H1 (cell line): ENCODE data around the gene PKD2. TPM values are rescaled to one million over a fixed set of nuclear protein-coding genes. Genes with fewer than 3 reads are reported as not detected.

ENCODE experiments used
- CTCF ChIA-PET: fragments of 300-600 bp; sonication (Branson Sonifier 250); formaldehyde crosslinking; loops from one replicate; lab custom pipeline; 2021; ENCODE audit not compliant: partially characterized antibody; lab: Charles Lee
- POLR2A ChIA-PET: fragments of 300-600 bp; sonication (Branson Sonifier 250); formaldehyde crosslinking; loops from one replicate; lab custom pipeline; 2021; ENCODE audit warnings: inconsistent platforms; ENCODE audit not compliant: partially characterized antibody; lab: Charles Lee
- DNase-seq, 2 experiments: peaks; one replicate each; pipeline versions ENCODE4 v3.0.0 to v3.0.0-alpha.2; 2010 to 2022; ENCODE audit warnings: low spot score in 2 of 2, low read depth in 1 of 2, mixed read lengths in 1 of 2
- FAIRE-seq: peaks from 2 replicates; lab custom pipeline; 2011; peaks lifted over from hg19 to GRCh38; lab: Jason Lieb, UNC
- H2AFZ ChIP-seq: 2 replicates; pipeline ENCODE4 v1.8.1; 2012; ENCODE audit warnings: low read length, inconsistent platforms
- H2AK5ac ChIP-seq: 2 replicates; pipeline ENCODE4 v1.6.1; 2013; ENCODE audit warnings: low read depth, low read length
- H2BK120ac ChIP-seq: replicated peaks from 2 replicates; pipeline ENCODE3; 2013; ENCODE audit warnings: low read depth, low read length, inconsistent platforms
- H2BK12ac ChIP-seq: 2 replicates; pipeline ENCODE4 v1.6.1; 2013; ENCODE audit warnings: low read depth, low read length
- H2BK15ac ChIP-seq: 2 replicates; pipeline ENCODE4 v1.6.1; 2013; ENCODE audit warnings: low read length
- H2BK20ac ChIP-seq: 2 replicates; pipeline ENCODE4 v1.6.1; 2013; ENCODE audit warnings: low read length
- H2BK5ac ChIP-seq: 2 replicates; pipeline ENCODE4 v1.6.1; 2013; ENCODE audit warnings: low read depth, low read length
- H3K14ac ChIP-seq: 2 replicates; pipeline ENCODE4 v1.6.1; 2013; ENCODE audit warnings: inconsistent platforms; ENCODE audit not compliant: insufficient read length
- H3K18ac ChIP-seq: 2 replicates; pipeline ENCODE4 v1.6.1; 2013; ENCODE audit warnings: low read length; ENCODE audit errors: extremely low read depth
- H3K23ac ChIP-seq: 2 replicates; pipeline ENCODE4 v1.6.1; 2013; ENCODE audit warnings: inconsistent platforms; ENCODE audit not compliant: insufficient read length
- H3K23me2 ChIP-seq: 2 replicates; pipeline ENCODE4 v1.6.1; 2013; ENCODE audit warnings: low read depth, low read length
- H3K27ac ChIP-seq: 2 replicates; pipeline ENCODE4 v1.6.1; 2011; ENCODE audit warnings: low read depth, low read length, inconsistent platforms
- H3K27me3 ChIP-seq, 4 experiments: replicated peaks in 1 of 4; 1 replicate in 1 of 4; 2 replicates in 3 of 4; pipeline versions ENCODE4 v1.6.1 to v1.8.1; 2011 to 2013; ENCODE audit warnings: low read length in 3 of 4, mild to moderate bottlenecking in 3 of 4, inconsistent platforms in 2 of 4, mixed read lengths in 2 of 4, moderate library complexity in 1 of 4; ENCODE audit not compliant: control insufficient read depth in 3 of 4, insufficient read depth in 3 of 4; ENCODE audit errors: extremely low read depth in 1 of 4
- H3K36me3 ChIP-seq, 4 experiments: 2 replicates each; pipeline versions ENCODE4 v1.6.1 to v1.8.1; 2011 to 2013; ENCODE audit warnings: mild to moderate bottlenecking in 4 of 4, low read length in 3 of 4, moderate library complexity in 2 of 4, control low read depth in 1 of 4, inconsistent platforms in 1 of 4; ENCODE audit not compliant: insufficient read depth in 4 of 4, control insufficient read depth in 2 of 4
- H3K4ac ChIP-seq: replicated peaks from 2 replicates; pipeline ENCODE3; 2013; ENCODE audit warnings: low read length, low read depth, mixed read lengths, inconsistent platforms; ENCODE audit not compliant: insufficient read length
- H3K4me1 ChIP-seq, 4 experiments: replicated peaks in 1 of 4; 1 replicate in 1 of 4; 2 replicates in 3 of 4; pipeline versions ENCODE4 v1.6.1 to v1.8.1; 2011 to 2013; ENCODE audit warnings: low read length in 3 of 4, inconsistent platforms in 2 of 4, mixed read lengths in 1 of 4; ENCODE audit not compliant: insufficient read depth in 4 of 4, control insufficient read depth in 3 of 4
- H3K4me2 ChIP-seq, 2 experiments: 2 replicates each; pipeline versions ENCODE4 v1.6.1 to v1.8.1; 2011 to 2013; ENCODE audit warnings: low read depth in 2 of 2, low read length in 2 of 2, control low read depth in 1 of 2, inconsistent platforms in 1 of 2, mild to moderate bottlenecking in 1 of 2; ENCODE audit not compliant: insufficient read depth in 1 of 2
- H3K4me3 ChIP-seq, 4 experiments: fragments of 200-600, 300-600 bp in 1 of 4; sonication (generic), shearing (Covaris generic), sonication (Bioruptor Twin) in 1 of 4; 2 replicates each; pipeline versions ENCODE4 v1.5.1 to v1.8.1; 2011 to 2016; ENCODE audit warnings: low read length in 4 of 4, low read depth in 3 of 4, control low read depth in 2 of 4, inconsistent platforms in 2 of 4, mild to moderate bottlenecking in 2 of 4, mixed read lengths in 1 of 4, moderate library complexity in 1 of 4; ENCODE audit not compliant: insufficient read depth in 2 of 4; ENCODE audit errors: extremely low read depth in 1 of 4
- H3K56ac ChIP-seq: replicated peaks from 2 replicates; pipeline ENCODE3; 2013; ENCODE audit warnings: low read depth, mild to moderate bottlenecking, mixed read lengths, low read length, inconsistent platforms; ENCODE audit not compliant: insufficient read length
- H3K79me1 ChIP-seq: 2 replicates; pipeline ENCODE4 v1.6.1; 2013; ENCODE audit warnings: low read depth, low read length, control low read depth
- H3K79me2 ChIP-seq, 2 experiments: 2 replicates each; pipeline versions ENCODE4 v1.6.1 to v1.8.1; 2012 to 2013; ENCODE audit warnings: low read length in 2 of 2, mild to moderate bottlenecking in 2 of 2, inconsistent platforms in 1 of 2; ENCODE audit not compliant: insufficient read depth in 2 of 2, control insufficient read depth in 1 of 2
- H3K9ac ChIP-seq, 4 experiments: replicated peaks in 1 of 4; 1 replicate in 1 of 4; 2 replicates in 3 of 4; pipeline versions ENCODE4 v1.6.1 to v1.8.1; 2011 to 2013; ENCODE audit warnings: low read depth in 3 of 4, low read length in 3 of 4, control low read depth in 2 of 4, mild to moderate bottlenecking in 2 of 4, moderate library complexity in 2 of 4, inconsistent platforms in 1 of 4; ENCODE audit errors: extremely low read depth in 1 of 4
- H3K9me3 ChIP-seq, 2 experiments: 2 replicates each; pipeline versions ENCODE4 v1.6.1 to v1.8.1; 2012 to 2013; ENCODE audit warnings: mild to moderate bottlenecking in 2 of 2, moderate library complexity in 2 of 2, control low read depth in 1 of 2, inconsistent platforms in 1 of 2, low read depth in 1 of 2, low read length in 1 of 2, mixed read lengths in 1 of 2; ENCODE audit not compliant: insufficient read depth in 2 of 2
- H4K20me1 ChIP-seq, 2 experiments: replicated peaks in 1 of 2; 2 replicates each; pipeline versions ENCODE3 to v1.8.1; 2011 to 2013; ENCODE audit warnings: inconsistent platforms in 2 of 2, low read length in 2 of 2, mild to moderate bottlenecking in 1 of 2; ENCODE audit not compliant: insufficient read depth in 2 of 2, control insufficient read depth in 1 of 2
- H4K5ac ChIP-seq: 2 replicates; pipeline ENCODE4 v1.6.1; 2013; ENCODE audit warnings: low read length, low read depth, mixed read lengths, inconsistent platforms; ENCODE audit not compliant: insufficient read length
- H4K8ac ChIP-seq: 2 replicates; pipeline ENCODE4 v1.8.0; 2013; ENCODE audit warnings: mild to moderate bottlenecking, moderate library complexity, low read length, inconsistent platforms; ENCODE audit not compliant: insufficient read depth; ENCODE audit errors: extremely low read depth
- H4K91ac ChIP-seq: replicated peaks from 2 replicates; pipeline ENCODE3; 2013; ENCODE audit warnings: low read length, mixed read lengths, inconsistent platforms; ENCODE audit not compliant: insufficient read length
- GABPA ChIP-seq: IDR thresholded peaks from 2 replicates; pipeline ENCODE4 v1.6.1; 2011; ENCODE audit warnings: mild to moderate bottlenecking, low read length, moderate library complexity, borderline replicate concordance; ENCODE audit not compliant: insufficient read depth
- HDAC2 ChIP-seq, 2 experiments: fragments of 300-600 bp in 1 of 2; sonication (generic) in 1 of 2; IDR thresholded peaks; 2 replicates each; pipeline ENCODE4 v1.6.1; 2011 to 2012; ENCODE audit warnings: low read depth in 2 of 2, low read length in 2 of 2, mild to moderate bottlenecking in 2 of 2, moderate library complexity in 2 of 2, borderline replicate concordance in 1 of 2, inconsistent platforms in 1 of 2
- POU5F1 ChIP-seq: IDR thresholded peaks from 2 replicates; pipeline ENCODE4 v1.6.1; 2011; ENCODE audit warnings: low read depth, mild to moderate bottlenecking, low read length, moderate library complexity
- SP4 ChIP-seq: IDR thresholded peaks from 2 replicates; pipeline ENCODE4 v1.6.1; 2012; ENCODE audit warnings: low read length, inconsistent platforms
- SUZ12 ChIP-seq: fragments of 200-600 bp; sonication (generic); IDR thresholded peaks from 2 replicates; pipeline ENCODE4 v1.6.1; 2012; ENCODE audit warnings: mild to moderate bottlenecking, inconsistent platforms, low read length, moderate library complexity, mixed read lengths
- TAF1 ChIP-seq: IDR thresholded peaks from 2 replicates; pipeline ENCODE4 v1.6.1; 2011; ENCODE audit warnings: mild to moderate bottlenecking, low read depth, low read length
- WGBS, 2 experiments: shearing (Covaris generic) in 1 of 2; methylation state at CpG; one replicate each; pipeline versions ENCODE4 v1.1.6 to v1.1.7; 2013 to 2015; ENCODE audit warnings: low lambda C conversion rate in 2 of 2, mixed read lengths in 2 of 2, inconsistent platforms in 1 of 2, low coverage in 1 of 2, missing lambda C conversion rate in 1 of 2; ENCODE audit not compliant: insufficient replicate concordance in 2 of 2, insufficient coverage in 1 of 2, insufficient read length in 1 of 2; ENCODE audit errors: extremely low coverage in 1 of 2, missing lambda C conversion rate in 1 of 2; 5-methylcytosine and 5-hydroxymethylcytosine counted together
- polyA plus RNA-seq, 7 experiments: library from polyadenylated mRNA; depleted of rRNA in 3 of 7; stranded (reverse) in 5 of 7; unstranded in 2 of 7; fragments of >200 nt in 5 of 7; fragments of 200-250 nt in 2 of 7; gene quantifications; 1 replicate in 5 of 7; 2 replicates in 1 of 7; 4 replicates in 1 of 7; pipeline versions ENCODE4 v1.2.1 to v1.2.3, GENCODE V29; 2011 to 2013; ENCODE audit warnings: missing spikeins in 2 of 7, mixed read lengths in 2 of 7
- total RNA-seq: library from RNA; stranded (reverse); fragmentation: NEBNext Ultra II Directional; extraction: Animal tissue kit (Norgen Biotek cat#: 25700); gene quantifications from 2 replicates; pipeline ENCODE4 v1.2.1, GENCODE V29; 2021

Gene PKD2
- total and polyA plus RNA-seq, 2 of the 8 experiments (the other 6 are each of a cell fraction or from before 2014, with no cell fraction given), result 16.0 to 32.0 TPM

DNA sequence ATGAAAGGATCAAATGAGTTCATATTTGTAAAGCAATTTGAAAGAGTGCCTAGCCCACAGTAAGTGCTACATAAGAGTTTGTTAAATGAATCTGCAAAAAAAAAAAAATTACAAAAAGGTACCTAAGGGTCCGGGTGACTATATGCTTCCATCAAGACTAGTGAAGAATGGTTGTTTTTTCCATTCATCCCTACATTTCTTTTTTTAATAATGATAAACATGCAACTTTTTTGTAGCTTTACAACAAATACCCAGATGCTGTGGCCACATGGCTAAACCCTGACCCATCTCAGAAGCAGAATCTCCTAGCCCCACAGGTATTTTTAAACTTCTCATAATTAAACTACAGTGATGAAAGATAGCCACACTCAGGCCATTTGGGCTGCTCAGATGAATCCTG is 27.6 kb upstream of the PKD2 start:
- H3K23me2 ChIP-seq, result no peaks in the 10 kb centered on the region
- no peak overlapping the region for H2BK15ac ChIP-seq
- no peaks in the 10 kb centered on the region for H3K79me1 ChIP-seq
- no peak for FAIRE-seq
- H3K4me3 ChIP-seq, result no peak overlapping the region
- no peak overlapping the region for H4K5ac ChIP-seq
- H2BK12ac ChIP-seq, result no peak overlapping the region
- no peaks in the 10 kb centered on the region for H3K9me3 ChIP-seq
- WGBS, 2 experiments, result 94% methylated on average over 1 of the region's 1 CpG; no CpG with 5 or more reads in 1 of the 2 experiments
- ChIA-PET POLR2A (interaction anchor here (1.4 to 1.5 kb wide), 2 partner anchors 9 to 51 kb away, joined by 3 to 4 read pairs; no protein-coding TSS in a partner anchor), CTCF (interaction anchor here (0.5 to 2.0 kb wide), 3 partner anchors 12 to 120 kb away, joined by 3 to 8 read pairs (median 5); no protein-coding TSS in a partner anchor)
- H3K79me2 ChIP-seq, result no peaks in the 10 kb centered on the region
- no peak overlapping the region for H3K18ac ChIP-seq
- no peak overlapping the region for H2BK20ac ChIP-seq
- peaks cover 0 to 5% (median 1%) of the 10 kb centered on the region in 4 experiments; a peak in 2 of 7 replicates for H3K4me1 ChIP-seq
- H4K8ac ChIP-seq, result no peak overlapping the region
- H3K9ac ChIP-seq, result no peak overlapping the region
- H4K20me1 ChIP-seq, result no peaks in the 10 kb centered on the region
- no peak overlapping the region for H3K27ac ChIP-seq
- H3K27me3 ChIP-seq, result 0 out of 7 replicates have a peak, but pooled peaks cover 0 to 2% (median 0%) of the 10 kb centered on the region in 4 experiments
- no peak overlapping the region for H2BK120ac ChIP-seq
- H2BK5ac ChIP-seq, result no peak overlapping the region
- H3K4me2 ChIP-seq, result no peak overlapping the region
- H3K14ac ChIP-seq, result no peak overlapping the region
- no peak overlapping the region for H3K56ac ChIP-seq
- H3K4ac ChIP-seq, result no peak overlapping the region
- H2AFZ ChIP-seq, result no peak overlapping the region
- no peak for DNase-seq
- no peak overlapping the region for H4K91ac ChIP-seq
- no peak overlapping the region for H3K23ac ChIP-seq
- H2AK5ac ChIP-seq, result no peak overlapping the region
- H3K36me3 ChIP-seq, result no peaks in the 10 kb centered on the region
- TF ChIP-seq SUZ12 (no peak), TAF1 (no peak), HDAC2 (IDR thresholded peaks at IDR 0.05; ENCODE audit: borderline replicate concordance in 1 of 2, low read depth in 2 of 2, low read length in 2 of 2) (no peak), SP4 (no peak), POU5F1 (no peak), GABPA (no peak)
